Panc1 (cell line): Measurements from ENCODE around the gene ADAMTS7. TPM values are rescaled to one million over a fixed set of nuclear protein-coding genes. Genes with fewer than 3 reads are reported as not detected.
"Not testable (repeated sequence)": the region's sequence is repeated elsewhere in the genome, so short reads cannot be mapped to it uniquely, and the experiment has no call there.

ENCODE experiments used
- ATAC-seq: fragments of 200-7000 bp; cut with Tn5 transposase; 2 replicates; pipeline ENCODE4 v1.9.1; 2020; ENCODE audit warnings: mild to moderate bottlenecking, moderate library complexity
- BruUV-seq: library from RNA; stranded (reverse); fragments of 400-500 nt; replicated peaks from 2 replicates; lab custom pipeline; 2021; lab: Mats Ljungman, UMichigan
- CTCF ChIA-PET: fragments of 300-600 bp; sonication (Branson Sonifier 250); formaldehyde crosslinking; loops from one replicate; lab custom pipeline; 2022; ENCODE audit warnings: antibody characterized with exemption; lab: Charles Lee
- POLR2A ChIA-PET: fragments of 300-600 bp; sonication (Branson Sonifier 250); formaldehyde crosslinking; loops from one replicate; lab custom pipeline; 2022; ENCODE audit warnings: antibody characterized with exemption; lab: Charles Lee
- DNase-seq: peaks from one replicate; pipeline ENCODE4 v3.0.0-alpha.2; 2010; ENCODE audit warnings: low read depth, low spot score
- H3K27ac ChIP-seq: 2 replicates; pipeline ENCODE4 v1.5.1; 2011; ENCODE audit warnings: mild to moderate bottlenecking, low read length, inconsistent platforms
- H3K27me3 ChIP-seq: fragments of 200-500 bp; sonication (Bioruptor generic); 2 replicates; pipeline ENCODE4 v1.6.0; 2014; ENCODE audit warnings: low read length, inconsistent platforms; ENCODE audit not compliant: control insufficient read depth, insufficient read depth
- H3K36me3 ChIP-seq: fragments of 200-500 bp; sonication (Bioruptor generic); 2 replicates; pipeline ENCODE4 v1.5.1; 2014; ENCODE audit warnings: inconsistent platforms, mild to moderate bottlenecking, low read length, moderate library complexity; ENCODE audit not compliant: control insufficient read depth, insufficient read depth
- H3K4me1 ChIP-seq: 2 replicates; pipeline ENCODE4 v1.5.1; 2011; ENCODE audit warnings: inconsistent platforms, mild to moderate bottlenecking, low read length, moderate library complexity; ENCODE audit not compliant: control insufficient read depth, insufficient read depth
- H3K4me3 ChIP-seq, 2 experiments: 2 replicates each; pipeline ENCODE4 v1.5.1; 2011 to 2012; ENCODE audit warnings: low read depth in 2 of 2, low read length in 2 of 2, mild to moderate bottlenecking in 2 of 2, inconsistent platforms in 1 of 2, moderate library complexity in 1 of 2
- H3K9me3 ChIP-seq: fragments of 200-500 bp; sonication (Bioruptor generic); 2 replicates; pipeline ENCODE4 v1.5.1; 2014; ENCODE audit warnings: low read depth, mild to moderate bottlenecking, inconsistent platforms, low read length, moderate library complexity; ENCODE audit not compliant: control insufficient read depth, insufficient read depth
- CTCF ChIP-seq: fragments of 450-650 bp; IDR thresholded peaks from 2 replicates; pipeline ENCODE4 v1.5.1; 2017; ENCODE audit warnings: mild to moderate bottlenecking
- POLR2AphosphoS5 ChIP-seq: IDR thresholded peaks from 2 replicates; pipeline ENCODE4 v1.6.1; 2012; ENCODE audit warnings: mild to moderate bottlenecking, low read depth, low read length, moderate library complexity
- REST ChIP-seq, 2 experiments: IDR thresholded peaks; 2 replicates each; pipeline ENCODE4 v1.6.1; 2011 to 2012; ENCODE audit warnings: low read depth in 2 of 2, control low read depth in 1 of 2, low read length in 1 of 2, mild to moderate bottlenecking in 1 of 2, moderate library complexity in 1 of 2; ENCODE audit not compliant: insufficient read depth in 1 of 2
- SIN3A ChIP-seq: IDR thresholded peaks from 2 replicates; pipeline ENCODE4 v1.6.1; 2012; ENCODE audit warnings: low read depth, mild to moderate bottlenecking, low read length, moderate library complexity, borderline replicate concordance; ENCODE audit not compliant: insufficient read depth
- TCF7L2 ChIP-seq: IDR thresholded peaks from 2 replicates; pipeline ENCODE4 v1.6.1; 2011; ENCODE audit warnings: mild to moderate bottlenecking, low read depth, low read length, inconsistent platforms
- in situ Hi-C: cut with HindIII; loops from 2 replicates; pipeline ENCODE4 v1.10.0; 2016; ENCODE audit warnings: low sequenced_read_pairs, low pct_unique_long_range_greater_than_20kb
- intact Hi-C: fragments of 100-400 bp; cut with micrococcal nuclease; formaldehyde crosslinking; loops from one replicate; pipeline ENCODE4 v1.10.0; 2022; ENCODE audit not compliant: unreplicated experiment
- total RNA-seq: library from RNA; stranded (reverse); gene quantifications from one replicate; pipeline ENCODE4 v1.2.1, GENCODE V29; 2021; ENCODE audit not compliant: unreplicated experiment

The ADAMTS7 gene
- total RNA-seq, 1 experiment from 2014 or later: 1.0 TPM

GRCh38 chr15:78767331-78767951, 43.8 kb downstream of the ADAMTS7 start:
- ATAC-seq (no peak), DNase-seq (no peak)
- no peak for TF ChIP-seq TCF7L2
- no peak for TF ChIP-seq REST (IDR thresholded peaks at IDR 0.05; ENCODE audit: insufficient read depth in 1 of 2, low read depth in 2 of 2, low read length in 1 of 2)
- no peak; the same call in 1 of the 2 replicates for TF ChIP-seq CTCF
- CTCF ChIA-PET: no interaction called here
- Histone ChIP-seq H3K4me3 (no peak overlapping the region), H3K4me1 (no peaks in the 10 kb centered on the region), H3K27me3 (no peaks in the 10 kb centered on the region), H3K36me3 (no peaks in the 10 kb centered on the region), H3K9me3 (no peaks in the 10 kb centered on the region), H3K27ac (no peak overlapping the region)
- POLR2A ChIA-PET: no interaction called here
- BruUV-seq: no TSS peak
- in situ Hi-C loops (no loop called here), intact Hi-C loops (no loop called here)

- BruUV-seq, intact Hi-C loops, POLR2A ChIA-PET, DNase-seq, H3K36me3 ChIP-seq, H3K4me1 ChIP-seq, in situ Hi-C loops, ATAC-seq, H3K27ac ChIP-seq, H3K4me3 ChIP-seq, H3K9me3 ChIP-seq, H3K27me3 ChIP-seq, CTCF ChIA-PET: not testable (repeated sequence)
Observed at GRCh38 chr15:78766641-78767071, 44.6 kb downstream of the ADAMTS7 start.

- no peak for ATAC-seq
- no peak overlapping the region for H3K27ac ChIP-seq
- H3K27me3 ChIP-seq: no peaks in the 10 kb centered on the region
- no peaks in the 10 kb centered on the region for H3K4me1 ChIP-seq
- POLR2A ChIA-PET: no interaction called here
- CTCF ChIA-PET: no interaction called here
- DNase-seq: no peak
- in situ Hi-C loops (no loop called here), intact Hi-C loops (no loop called here)
- TF ChIP-seq REST (IDR thresholded peaks at IDR 0.05; ENCODE audit: insufficient read depth in 1 of 2, low read depth in 2 of 2, low read length in 1 of 2) (no peak), TCF7L2 (no peak), SIN3A (no peak), CTCF (no peak), POLR2AphosphoS5 (no peak)
- no peaks in the 10 kb centered on the region for H3K36me3 ChIP-seq
- H3K4me3 ChIP-seq: no peak overlapping the region
- no peaks in the 10 kb centered on the region for H3K9me3 ChIP-seq
- no TSS peak for BruUV-seq
Observed at GRCh38 chr15:78766041-78766440, 45.2 kb downstream of the ADAMTS7 start.
